CD4-positive, alpha-beta T cell treated with Interleukin-12 subunit alpha and Interleukin-12 subunit beta, for 1 hour (primary cell): ENCODE data around the gene CLTRN.
"Not testable (repeated sequence)": the region's sequence is repeated elsewhere in the genome, so short reads cannot be mapped to it uniquely, and the experiment has no call there.

ENCODE experiments used
- DNase-seq: peaks from one replicate; pipeline ENCODE4 v3.0.0-alpha.2; 2020

CLTRN gene

GRCh38 chrX:15664487-15665444, at the start of gene CLTRN:
TSS of gene CLTRN (minus strand) at chrX:15664805. CDS start at chrX:15664775, 30 bp downstream.
- no peak for DNase-seq

- DNase-seq, result not testable (repeated sequence)
Observed at GRCh38 chrX:15704273-15704672, 39.7 kb upstream of the CLTRN start.

- DNase-seq, result not testable (repeated sequence)
Observed at GRCh38 chrX:15703809-15704208, 39.2 kb upstream of the CLTRN start.

- DNase-seq, result no peak
Observed at GRCh38 chrX:15702488-15703371, 38.1 kb upstream of the CLTRN start.

GRCh38 chrX:15696516-15696915, 31.9 kb upstream of the CLTRN start:
- DNase-seq, result no peak

GRCh38 chrX:15694941-15695451, 30.4 kb upstream of the CLTRN start:
- no peak for DNase-seq

GRCh38 chrX:15686818-15687685, 22.4 kb upstream of the CLTRN start:
- DNase-seq, result peak; percentile 77

- no peak for DNase-seq
Observed at GRCh38 chrX:15683193-15683592, 18.6 kb upstream of the CLTRN start.

GRCh38 chrX:15681433-15681832, 16.8 kb upstream of the CLTRN start:
- DNase-seq, result no peak

- DNase-seq, result no peak
Observed at GRCh38 chrX:15680401-15680800, 15.8 kb upstream of the CLTRN start.

GRCh38 chrX:15679246-15679645, 14.6 kb upstream of the CLTRN start:
- DNase-seq, result no peak

- no peak for DNase-seq
Observed at GRCh38 chrX:15678339-15678738, 13.7 kb upstream of the CLTRN start.

GRCh38 chrX:15676886-15677285, 12.3 kb upstream of the CLTRN start:
- no peak for DNase-seq

GRCh38 chrX:15675490-15675921, 10.9 kb upstream of the CLTRN start:
- peak; percentile 86 for DNase-seq

- peak; percentile 89 for DNase-seq
Observed at GRCh38 chrX:15674841-15675489, 10.4 kb upstream of the CLTRN start.

GRCh38 chrX:15674514-15674840, 9.9 kb upstream of the CLTRN start:
- DNase-seq, result no peak

GRCh38 chrX:15673970-15674369, 9.4 kb upstream of the CLTRN start:
- no peak for DNase-seq

- DNase-seq, result no peak
Observed at GRCh38 chrX:15672881-15673280, 8.3 kb upstream of the CLTRN start.

GRCh38 chrX:15663439-15663838, 1.2 kb downstream of the CLTRN start:
- no peak for DNase-seq

- DNase-seq, result not testable (repeated sequence)
Observed at GRCh38 chrX:15654804-15655203, 9.8 kb downstream of the CLTRN start.

GRCh38 chrX:15653961-15654360, 10.6 kb downstream of the CLTRN start:
- DNase-seq, result no peak

GRCh38 chrX:15647510-15647909, 17.1 kb downstream of the CLTRN start:
- DNase-seq, result not testable (repeated sequence)
